Iris pigment epithelial cell (primary cell): ENCODE results near the gene AIFM1.

Experiments used
- DNase-seq: peaks from one replicate; pipeline ENCODE4 v3.0.0-alpha.2; 2011; ENCODE audit warnings: low read depth

The AIFM1 gene

GRCh38 chrX:130119312-130119898 is 46.2 kb downstream of the AIFM1 start:
- DNase-seq: no peak

- peak; percentile 82 for DNase-seq
Observed at GRCh38 chrX:130118441-130119311, 47.0 kb downstream of the AIFM1 start.

- DNase-seq: no peak
Observed at GRCh38 chrX:130117166-130117565, 48.5 kb downstream of the AIFM1 start.

- peak; percentile 73 for DNase-seq
Observed at GRCh38 chrX:130115119-130115885, 50.3 kb downstream of the AIFM1 start.

- no peak for DNase-seq
Observed at GRCh38 chrX:130114141-130114588, 51.5 kb downstream of the AIFM1 start.

GRCh38 chrX:130111220-130112154 is 54.2 kb downstream of the AIFM1 start:
- no peak for DNase-seq

- peak; percentile 38 for DNase-seq
Observed at GRCh38 chrX:130110379-130111219, 55.0 kb downstream of the AIFM1 start, which contains the start of gene ELF4. ELF4 (minus strand) TSS chrX:130110497; CDS start chrX:130081330, 29,167 bp downstream.

GRCh38 chrX:130109429-130110378 is 55.9 kb downstream of the AIFM1 start:
- DNase-seq: no peak

- DNase-seq: peak; percentile 26
Observed at GRCh38 chrX:130108647-130109428, 56.8 kb downstream of the AIFM1 start.

- no peak for DNase-seq
Observed at GRCh38 chrX:130106071-130106470, 59.6 kb downstream of the AIFM1 start.

GRCh38 chrX:130105244-130105643 is 60.4 kb downstream of the AIFM1 start:
- peak; percentile 31 for DNase-seq

GRCh38 chrX:130103605-130104004 is 62.0 kb downstream of the AIFM1 start:
- no peak for DNase-seq

- DNase-seq: no peak
Observed at GRCh38 chrX:130100180-130100579, 65.5 kb downstream of the AIFM1 start.

- no peak for DNase-seq
Observed at GRCh38 chrX:130098210-130098552, 67.5 kb downstream of the AIFM1 start.

GRCh38 chrX:130097507-130098209 is 68.0 kb downstream of the AIFM1 start:
- DNase-seq: no peak

GRCh38 chrX:130095249-130096030 is 70.2 kb downstream of the AIFM1 start:
- no peak for DNase-seq

GRCh38 chrX:130094696-130095095 is 70.9 kb downstream of the AIFM1 start:
- DNase-seq: no peak
